ENCODE measurements around the gene XPC. TPM values are rescaled to one million over a fixed set of nuclear protein-coding genes. Genes with fewer than 3 reads are reported as not detected.

The XPC gene
- total RNA-seq, 1 experiment from 2014 or later, result 52.2 TPM

DNA sequence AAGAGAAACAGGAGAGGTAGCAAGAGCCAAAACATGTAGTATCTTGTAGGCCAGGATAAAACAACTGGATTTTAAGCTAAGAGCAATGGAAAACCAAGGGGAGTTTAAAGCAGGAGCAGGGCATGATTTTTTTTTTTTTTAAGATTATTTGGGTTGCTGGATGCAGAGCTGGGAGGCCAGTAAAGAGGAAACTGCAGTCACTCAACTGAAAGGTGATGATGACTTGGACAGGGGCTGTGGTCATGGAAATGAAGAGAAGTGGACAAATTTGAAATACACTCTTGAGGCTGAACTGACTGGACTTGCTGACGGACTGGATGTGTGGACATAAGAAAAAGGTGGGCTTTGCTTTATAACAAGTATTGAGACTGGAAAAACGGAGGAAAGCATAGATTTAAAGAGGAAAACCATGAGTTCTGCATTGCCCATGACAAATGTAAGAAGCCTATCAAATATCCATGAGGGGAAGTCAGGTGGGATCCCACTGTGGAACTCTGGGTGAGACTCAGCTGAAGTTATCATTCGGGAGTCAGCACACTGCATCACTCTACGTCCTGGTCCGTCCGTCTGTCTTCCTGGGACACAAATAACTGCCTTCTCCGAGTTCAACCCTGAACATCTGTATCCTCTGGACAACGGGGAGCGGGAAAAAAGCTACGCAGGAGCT is 688 bp downstream of the XPC start:
- in situ Hi-C loops (cut with HindIII; ENCODE audit: low sequenced_read_pairs), result no loop called here
- peak; percentile 49 for DNase-seq (ENCODE audit: low spot score)

DNA sequence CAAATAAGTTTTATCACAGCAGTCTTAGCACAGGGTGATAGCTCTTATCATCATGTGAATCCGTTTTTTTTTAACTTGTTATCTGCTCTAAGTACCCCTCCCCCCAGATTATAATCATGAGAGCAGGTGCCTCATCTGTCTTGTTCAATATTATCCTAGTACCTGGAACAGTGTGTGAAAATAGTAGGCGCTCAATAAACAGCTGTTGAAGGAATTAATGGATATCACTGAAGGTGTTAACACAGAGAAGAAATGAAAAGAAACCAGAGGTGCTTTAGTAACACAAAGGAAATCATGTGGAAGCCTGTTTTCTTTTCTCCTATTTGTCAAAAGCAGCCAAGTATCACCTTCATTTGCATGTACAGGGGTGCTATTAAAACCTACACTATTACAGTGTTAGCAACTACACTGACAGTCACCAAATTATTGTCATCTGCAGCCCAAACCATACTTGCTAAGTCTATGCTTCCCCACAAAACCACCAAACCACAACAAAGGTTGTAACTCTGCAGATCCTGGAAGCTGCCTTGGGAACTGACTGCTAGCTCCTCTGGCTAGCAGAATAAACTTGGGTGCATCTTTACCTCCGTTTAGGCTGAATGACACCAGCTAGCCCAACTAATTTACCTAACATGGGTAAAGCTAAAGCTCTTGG is 2.9 kb downstream of the XPC start:
- in situ Hi-C loops (cut with HindIII; ENCODE audit: low sequenced_read_pairs), result no loop called here
- no peak for DNase-seq (ENCODE audit: low spot score)

DNA sequence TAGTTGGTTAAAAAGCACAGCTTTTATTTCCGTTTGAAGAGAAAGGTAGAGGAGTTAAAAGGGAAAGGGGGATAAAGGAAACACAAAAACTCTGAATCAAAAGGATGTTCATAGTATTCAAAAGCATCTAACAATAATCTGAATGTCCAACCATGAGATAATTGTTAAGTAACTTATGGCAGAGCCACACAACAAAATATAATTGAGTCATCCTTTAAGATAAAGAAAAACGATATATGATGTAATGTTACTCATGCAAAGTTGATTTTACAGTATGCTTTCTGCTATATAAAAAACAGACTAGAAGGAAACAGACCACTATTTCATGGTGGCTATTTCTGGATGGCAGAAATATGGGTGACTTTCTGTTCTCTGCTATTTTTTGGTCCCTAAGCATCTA is 3.9 kb downstream of the XPC start:
- no peak for DNase-seq (ENCODE audit: low spot score)
- in situ Hi-C loops (cut with HindIII; ENCODE audit: low sequenced_read_pairs), result no loop called here

DNA sequence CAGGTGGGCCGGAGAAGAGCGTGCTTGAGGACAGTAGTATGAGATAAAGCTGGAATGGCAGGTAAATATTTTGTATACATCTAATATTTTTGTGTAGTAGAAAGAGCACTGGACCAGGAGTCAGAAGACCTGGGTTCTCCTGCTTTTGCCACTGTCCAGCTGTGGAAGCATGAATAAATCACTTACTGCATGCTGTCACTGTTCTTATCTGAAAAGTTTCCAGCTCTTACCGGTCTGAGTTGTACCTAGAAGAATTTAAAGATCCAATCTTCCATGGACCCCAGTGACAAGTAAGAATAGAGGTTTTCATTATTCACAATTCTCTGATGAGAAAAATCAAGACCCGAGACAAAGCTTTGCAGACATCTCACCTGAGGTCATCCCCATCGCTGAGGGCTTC is 5.9 kb downstream of the XPC start:
- in situ Hi-C loops (cut with HindIII; ENCODE audit: low sequenced_read_pairs), result no loop called here
- no peak for DNase-seq (ENCODE audit: low spot score)

DNA sequence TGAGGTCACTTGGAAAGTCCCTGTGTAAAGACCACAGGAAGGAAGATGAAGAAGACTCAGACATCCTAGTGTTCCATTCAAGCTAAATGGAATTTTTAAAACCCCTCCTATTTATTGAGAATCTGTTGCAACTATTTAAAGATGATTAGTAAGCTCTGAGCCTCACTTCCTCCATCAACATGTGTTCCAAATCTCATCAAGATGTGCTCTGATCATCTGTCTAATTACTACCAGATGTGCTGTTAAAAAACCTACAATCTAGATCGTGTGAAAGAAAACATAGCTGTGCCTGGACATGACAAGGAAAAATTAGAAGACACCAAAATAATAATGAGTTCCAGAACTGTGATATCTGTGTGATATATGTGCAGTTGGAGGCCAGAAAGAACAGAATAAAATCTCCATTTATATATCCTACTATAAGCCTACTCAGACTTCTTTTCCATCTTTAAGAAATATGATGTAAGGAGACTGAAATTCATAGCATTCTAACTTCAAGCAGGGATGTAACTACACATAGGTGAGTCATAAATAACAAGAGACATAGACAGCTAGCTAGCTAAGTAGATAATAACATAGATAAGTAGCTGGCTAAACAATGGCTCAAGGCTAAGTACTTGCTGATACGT is 7.8 kb downstream of the XPC start:
- DNase-seq (ENCODE audit: low spot score), result no peak
- in situ Hi-C loops (cut with HindIII; ENCODE audit: low sequenced_read_pairs), result no loop called here

DNA sequence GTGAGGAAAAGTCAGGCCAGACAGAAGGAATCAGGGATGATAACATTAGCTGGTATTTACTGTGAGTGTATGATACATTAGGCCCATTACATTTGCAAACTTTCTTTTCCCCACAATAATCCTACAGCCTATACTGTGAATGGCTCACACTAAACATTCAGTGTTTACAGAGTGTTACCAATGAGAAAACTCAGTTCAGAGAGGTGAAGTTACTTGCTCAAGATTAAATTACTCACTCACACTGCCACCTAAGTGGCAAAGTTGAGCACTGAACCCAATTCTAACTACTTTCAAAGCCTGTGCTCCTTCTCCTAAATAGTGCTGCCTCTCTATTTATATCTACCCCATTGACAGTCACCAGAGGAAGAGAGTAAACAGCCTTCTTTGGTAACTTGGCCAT is 8.5 kb downstream of the XPC start:
- no peak for DNase-seq (ENCODE audit: low spot score)
- in situ Hi-C loops (cut with HindIII; ENCODE audit: low sequenced_read_pairs), result no loop called here

DNA sequence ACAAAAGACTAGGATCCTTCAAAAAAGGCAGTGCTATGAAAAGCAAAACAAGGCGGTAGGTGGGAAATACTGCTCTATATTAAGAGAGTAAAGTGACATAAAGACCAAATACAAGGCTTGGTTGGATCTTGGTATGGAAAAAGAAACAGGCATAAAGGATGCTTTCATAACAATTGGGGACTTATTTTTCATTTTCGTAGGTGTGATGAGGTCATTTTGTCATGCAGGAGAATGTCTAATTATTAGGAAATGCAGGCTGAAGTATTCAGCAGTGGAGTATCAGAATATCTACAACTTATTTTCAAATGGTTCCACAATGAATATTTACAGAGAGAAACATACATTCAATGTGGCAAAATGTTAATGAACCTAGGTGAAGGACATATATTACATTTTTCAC is 9.0 kb downstream of the XPC start:
- in situ Hi-C loops (cut with HindIII; ENCODE audit: low sequenced_read_pairs), result no loop called here
- DNase-seq (ENCODE audit: low spot score), result no peak

DNA sequence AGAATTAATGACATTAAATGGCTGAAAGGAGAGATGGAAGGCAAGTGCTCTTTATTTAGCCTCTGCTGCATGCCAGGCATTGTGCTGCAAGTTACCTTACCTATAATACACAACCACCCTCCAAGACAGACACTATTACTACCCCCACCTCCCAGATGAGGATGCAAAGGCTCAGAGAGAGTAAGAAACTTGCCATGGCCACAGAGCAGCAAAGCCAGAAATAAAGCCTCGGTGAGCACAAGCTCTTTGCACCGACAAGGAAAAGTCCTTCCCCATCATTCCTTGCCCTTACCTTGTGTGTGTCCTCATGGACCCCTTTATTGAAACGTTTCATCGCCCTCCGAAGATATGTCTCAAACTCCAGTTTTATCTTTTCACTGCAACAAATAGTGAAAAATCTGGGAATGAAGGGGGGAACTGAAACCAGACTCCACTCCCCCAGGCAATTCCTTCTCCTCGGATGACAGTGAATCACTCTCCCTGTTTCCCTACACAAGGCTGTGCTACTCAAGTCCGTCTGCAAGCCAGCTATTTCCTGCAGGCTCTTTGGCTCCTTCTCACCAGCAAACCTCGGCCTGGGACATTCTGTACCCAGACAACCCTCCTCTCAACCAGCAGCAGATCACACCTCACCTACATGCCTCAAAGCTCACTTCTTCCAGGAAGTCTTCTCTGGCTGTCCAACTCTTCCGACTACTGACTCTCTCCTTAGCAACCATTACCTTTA is 11.4 kb downstream of the XPC start:
- in situ Hi-C loops (cut with HindIII; ENCODE audit: low sequenced_read_pairs), result no loop called here
- no peak for DNase-seq (ENCODE audit: low spot score)

DNA sequence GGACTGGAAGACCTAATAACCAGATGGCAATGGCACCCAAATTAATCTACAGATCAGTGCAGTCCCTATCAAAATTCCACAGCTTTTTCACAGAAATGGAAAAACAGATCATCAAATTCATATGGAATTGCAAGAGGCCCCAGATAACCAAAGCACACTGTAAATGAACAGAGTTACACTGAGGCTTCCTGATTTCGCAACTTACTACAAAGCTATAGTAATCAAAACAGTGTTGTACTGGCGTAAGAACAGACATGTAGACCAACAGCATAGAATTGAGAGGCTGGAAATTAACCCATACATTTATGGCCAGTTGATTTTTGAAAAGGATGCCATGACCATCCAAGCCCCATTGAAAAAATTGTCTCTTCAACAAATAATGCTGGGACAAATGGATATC is 16.2 kb downstream of the XPC start:
- in situ Hi-C loops (cut with HindIII; ENCODE audit: low sequenced_read_pairs), result no loop called here
- no peak for DNase-seq (ENCODE audit: low spot score)

DNA sequence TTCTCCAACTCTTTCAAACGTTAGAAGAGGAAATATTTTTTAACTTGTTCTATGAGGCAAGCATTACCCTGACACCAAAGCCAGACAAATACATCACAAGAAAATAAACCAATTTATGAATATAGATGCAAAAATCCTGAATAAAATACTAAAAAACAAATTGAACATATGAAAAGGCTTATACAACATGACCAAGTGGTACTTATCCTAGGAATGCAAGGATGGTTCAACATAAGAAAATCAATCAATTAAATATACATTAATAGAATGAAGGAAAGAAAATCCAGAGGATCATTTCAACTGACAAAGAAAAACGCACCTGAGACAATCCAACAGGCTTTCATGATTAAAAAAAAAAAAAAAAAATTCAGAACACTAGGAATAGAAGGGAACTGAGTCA is 17.1 kb downstream of the XPC start:
- in situ Hi-C loops (cut with HindIII; ENCODE audit: low sequenced_read_pairs), result no loop called here
- DNase-seq (ENCODE audit: low spot score), result no peak

DNA sequence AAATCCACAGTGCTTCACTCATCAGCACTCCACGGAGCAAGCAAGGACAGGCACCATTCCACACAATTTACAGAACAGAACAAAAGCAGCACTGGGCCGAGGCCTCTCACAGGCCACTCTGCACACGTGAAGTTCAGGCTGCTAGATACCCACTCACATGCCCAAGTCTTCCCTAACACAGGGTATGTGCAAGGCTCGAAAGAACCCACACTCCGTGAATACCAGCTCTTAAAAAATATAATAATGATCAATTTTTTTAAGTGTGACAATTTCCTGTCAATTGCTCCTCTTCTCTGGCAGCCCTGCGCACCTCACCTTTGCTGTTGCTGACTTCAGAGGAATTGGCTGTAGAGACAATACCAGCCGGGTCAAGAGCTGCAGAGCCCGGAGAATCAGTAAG is 19.0 kb downstream of the XPC start:
- DNase-seq (ENCODE audit: low spot score), result no peak
- in situ Hi-C loops (cut with HindIII; ENCODE audit: low sequenced_read_pairs), result no loop called here

DNA sequence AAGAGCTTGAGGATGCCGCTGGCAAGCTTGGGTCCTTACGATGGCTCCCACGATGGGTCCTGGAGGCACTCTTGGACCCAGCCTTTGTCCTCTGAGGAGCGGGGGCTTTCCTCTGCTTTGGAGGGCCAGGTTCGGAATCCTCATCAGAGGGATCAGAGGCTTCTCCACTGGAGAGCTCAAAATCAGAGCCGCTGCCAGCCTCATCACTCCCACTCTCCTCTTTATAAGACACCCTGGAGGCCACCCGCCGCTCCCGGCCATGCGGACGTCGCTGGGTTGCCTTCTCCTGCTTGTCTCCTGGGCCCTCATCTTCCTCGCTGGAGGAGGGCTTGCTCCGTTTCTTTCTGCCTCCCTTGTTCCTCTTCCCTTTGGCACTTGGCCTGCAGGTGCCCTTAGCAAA is 20.0 kb downstream of the XPC start:
- no peak for DNase-seq (ENCODE audit: low spot score)
- in situ Hi-C loops (cut with HindIII; ENCODE audit: low sequenced_read_pairs), result no loop called here

DNA sequence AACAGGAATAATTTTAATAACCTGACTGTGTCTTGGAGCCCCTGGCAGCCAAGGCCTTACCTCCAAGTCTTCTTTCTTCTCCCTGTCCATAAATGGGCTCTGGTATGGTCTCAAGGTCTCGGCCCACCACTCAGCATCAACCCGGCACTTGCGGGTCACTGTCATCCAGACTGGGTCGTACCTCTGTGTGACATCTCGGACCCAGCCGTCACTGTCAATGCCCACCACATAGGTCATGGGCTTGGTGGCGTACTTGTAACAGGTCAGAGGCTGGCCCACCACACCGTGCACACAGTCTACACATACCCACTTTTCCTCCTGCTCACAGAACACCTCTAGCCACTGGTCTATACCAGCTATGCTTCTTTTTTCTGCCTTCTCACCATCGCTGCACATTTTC is 20.4 kb downstream of the XPC start:
- DNase-seq (ENCODE audit: low spot score), result no peak
- in situ Hi-C loops (cut with HindIII; ENCODE audit: low sequenced_read_pairs), result no loop called here

DNA sequence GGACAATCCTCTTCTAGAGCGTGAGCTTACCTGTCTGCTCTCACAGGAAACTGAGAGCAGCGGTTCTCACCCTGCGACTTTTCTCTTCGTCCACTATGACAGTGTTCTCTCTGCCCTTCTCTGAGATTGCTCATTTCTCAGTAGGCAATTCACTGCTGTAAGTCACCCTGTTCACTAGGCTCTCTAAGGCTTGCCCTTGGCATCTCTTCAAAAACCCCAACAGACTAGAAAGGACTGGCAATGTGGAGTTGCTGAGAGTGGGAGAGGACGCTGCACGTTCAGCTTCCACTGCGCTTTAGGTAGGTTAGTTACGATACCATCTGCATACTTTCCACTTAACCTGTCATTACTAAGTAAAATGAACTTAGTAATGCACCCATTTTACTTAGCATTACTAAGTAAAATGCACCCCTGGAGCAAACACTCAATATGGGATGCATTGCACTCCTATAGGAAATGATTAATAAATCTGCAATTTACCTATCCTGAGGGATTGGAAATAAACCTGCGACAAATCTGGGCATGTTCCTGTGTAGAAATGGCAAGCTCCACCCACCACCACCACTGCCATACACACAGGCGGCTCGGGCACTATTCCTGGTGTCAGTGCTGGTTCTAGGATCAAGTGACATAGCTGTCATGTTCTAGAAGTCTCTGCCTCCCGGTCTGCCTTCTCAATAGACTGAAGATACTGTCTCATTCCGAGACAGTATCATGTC is 21.4 kb downstream of the XPC start:
- DNase-seq (ENCODE audit: low spot score), result no peak
- in situ Hi-C loops (cut with HindIII; ENCODE audit: low sequenced_read_pairs), result no loop called here

DNA sequence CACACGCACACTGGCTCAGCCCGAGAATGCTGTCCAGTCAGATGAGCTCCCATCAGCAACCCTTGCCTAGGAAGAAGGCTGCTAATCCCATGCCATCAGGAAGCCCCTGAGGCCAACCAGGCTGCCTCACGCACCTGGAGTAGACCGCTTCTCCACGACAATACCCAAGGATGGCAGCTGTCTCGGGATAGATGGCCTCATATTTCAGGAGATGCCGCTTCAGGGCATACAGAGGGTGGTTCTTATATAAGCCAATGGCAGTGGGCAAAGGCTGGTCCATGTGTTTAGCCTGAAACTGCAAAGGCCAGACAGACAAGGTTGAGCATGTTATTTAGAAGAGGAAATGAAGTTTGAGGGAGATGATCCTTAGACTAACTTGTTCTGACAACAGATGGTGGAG is 22.2 kb downstream of the XPC start:
- in situ Hi-C loops (cut with HindIII; ENCODE audit: low sequenced_read_pairs), result no loop called here
- DNase-seq (ENCODE audit: low spot score), result no peak

DNA sequence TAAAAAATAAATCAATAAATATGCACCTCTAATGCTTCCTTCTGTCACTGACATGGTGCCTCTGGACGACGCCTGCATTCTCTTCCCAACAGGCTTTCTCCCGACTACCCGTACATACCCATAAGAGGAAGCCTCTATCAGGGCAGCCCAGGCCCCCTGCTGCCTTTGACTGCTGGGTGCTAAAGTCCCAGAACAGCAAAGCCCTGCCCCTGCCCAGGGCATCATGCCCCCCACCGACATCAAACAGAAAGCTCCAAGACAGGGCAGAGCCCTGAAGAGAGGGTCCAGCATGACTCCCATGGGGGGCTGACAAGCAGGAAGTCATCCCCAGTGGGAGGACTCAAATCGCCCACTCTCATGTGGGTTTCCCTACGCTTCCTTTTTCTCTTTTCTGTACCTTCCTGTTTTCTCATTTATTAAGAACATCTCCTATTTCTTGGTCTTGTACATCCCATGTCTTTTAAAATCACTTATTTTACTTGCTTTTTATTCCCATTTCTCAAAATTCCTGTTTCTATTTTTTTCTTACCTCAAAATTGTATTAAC is 23.4 kb downstream of the XPC start:
- no peak for DNase-seq (ENCODE audit: low spot score)
- in situ Hi-C loops (cut with HindIII; ENCODE audit: low sequenced_read_pairs), result no loop called here

DNA sequence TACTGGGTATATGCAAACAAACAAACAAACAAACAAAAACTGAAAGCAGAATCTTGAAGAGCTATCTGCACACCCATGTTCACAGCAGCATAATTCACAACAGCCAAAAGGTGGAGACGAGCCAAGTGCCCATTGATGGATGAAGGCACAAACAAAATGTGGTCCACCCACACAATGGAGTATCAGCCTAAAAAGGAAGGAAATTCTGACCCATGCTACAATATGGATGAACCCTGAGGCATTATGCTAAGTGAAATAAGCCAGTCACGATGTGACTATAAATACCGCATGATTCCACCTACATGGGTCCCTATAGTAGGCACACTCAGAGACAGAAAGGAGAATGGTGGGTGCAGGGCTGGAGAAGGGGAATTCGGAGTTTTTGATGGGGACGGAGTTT is 24.1 kb downstream of the XPC start:
- DNase-seq (ENCODE audit: low spot score), result no peak
- in situ Hi-C loops (cut with HindIII; ENCODE audit: low sequenced_read_pairs), result no loop called here

DNA sequence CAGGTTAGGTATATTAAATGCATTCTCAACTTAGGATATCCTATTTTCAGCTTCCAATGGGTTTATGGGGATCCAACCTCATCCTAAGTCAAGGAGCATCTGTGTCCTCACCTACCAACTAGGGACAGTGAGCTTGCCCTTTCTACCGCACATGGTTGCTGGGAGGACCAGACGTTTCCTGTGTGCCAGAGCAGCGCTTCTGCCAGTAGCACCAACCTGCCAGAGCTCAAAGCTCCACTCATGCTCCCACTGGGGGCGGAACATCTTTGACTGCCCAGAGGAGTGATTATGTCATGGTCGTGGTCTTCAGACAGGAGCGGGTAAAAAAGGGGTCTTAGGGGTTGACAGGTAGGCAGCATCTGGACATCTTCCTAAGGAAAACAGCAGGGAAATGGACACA is 24.7 kb downstream of the XPC start:
- in situ Hi-C loops (cut with HindIII; ENCODE audit: low sequenced_read_pairs), result no loop called here
- no peak for DNase-seq (ENCODE audit: low spot score)

DNA sequence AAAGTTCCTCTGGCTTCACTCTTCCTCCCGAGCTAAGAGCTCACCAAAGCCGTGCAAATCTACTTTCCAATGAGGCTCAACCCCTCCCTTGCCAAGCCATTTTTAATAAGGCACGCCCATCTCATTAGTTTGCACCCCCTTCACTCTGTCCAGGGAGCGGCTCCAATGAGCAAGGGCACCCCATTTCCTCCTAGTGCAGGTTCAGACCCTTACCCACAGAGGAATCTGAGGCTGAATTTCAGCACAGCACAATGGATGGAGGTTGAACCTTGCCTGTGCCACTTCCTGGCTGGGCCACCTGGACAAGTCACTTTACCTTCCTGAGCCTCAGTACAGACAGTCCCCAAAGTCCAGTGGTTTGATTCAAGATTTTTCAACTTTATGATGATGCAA is 25.4 kb downstream of the XPC start:
- in situ Hi-C loops (cut with HindIII; ENCODE audit: low sequenced_read_pairs), result no loop called here
- DNase-seq (ENCODE audit: low spot score), result no peak
